ENCODE measurements around the gene OVOL3. TPM values are rescaled to one million over a fixed set of nuclear protein-coding genes. Genes with fewer than 3 reads are reported as not detected.

The OVOL3 gene
- total and polyA plus RNA-seq, 8 donors, result 0.27 to 0.34 TPM; not detected in 6

DNA sequence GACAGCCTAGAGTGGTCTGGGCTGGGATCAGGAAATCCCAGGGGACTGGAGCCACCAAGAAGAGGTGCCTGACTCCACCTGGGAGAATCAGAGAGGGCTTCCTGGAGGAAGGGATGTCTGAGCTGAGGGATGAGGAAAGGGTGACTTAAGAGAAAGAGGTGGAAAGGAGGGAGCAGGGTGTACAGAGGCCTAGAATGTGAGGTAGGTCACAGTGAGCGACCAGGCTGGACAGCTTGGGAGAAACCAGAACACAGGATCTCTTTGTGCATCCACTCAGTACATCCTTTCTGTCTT, 5.3 kb downstream of the OVOL3 start:
- H3K9me3 ChIP-seq, result no peaks in the 10 kb centered on the region
- intact Hi-C loops (cut with DNase I), result no loop called here
- no peak for TF ChIP-seq CTCF (IDR thresholded peaks at IDR 0.05)
- peaks cover 0 to 57% of the 10 kb centered on the region in 2 donors for H3K36me3 ChIP-seq
- H3K4me1 ChIP-seq, result peaks cover 12 to 35% of the 10 kb centered on the region in 2 donors
- DNase-seq, result no peak
- no peak for ATAC-seq
- peak overlapping the region; percentile 77 to 78 for H3K4me3 ChIP-seq
- no peaks in the 10 kb centered on the region for H3K27me3 ChIP-seq
- peak overlapping the region in 1 of 2 donors; percentile 94 for H3K27ac ChIP-seq

- intact Hi-C loops (cut with DNase I), result no loop called here
- ATAC-seq (no peak), DNase-seq (no peak)
- H3K36me3 ChIP-seq, result peaks cover 0 to 75% of the 10 kb centered on the region in 2 donors
- no peaks in the 10 kb centered on the region for H3K27me3 ChIP-seq
- no peaks in the 10 kb centered on the region for H3K9me3 ChIP-seq
- no peak overlapping the region for H3K27ac ChIP-seq
- H3K4me3 ChIP-seq, result no peak overlapping the region
- H3K4me1 ChIP-seq, result peaks cover 9 to 18% of the 10 kb centered on the region in 2 donors
- TF ChIP-seq CTCF (IDR thresholded peaks at IDR 0.05), result no peak
These were observed 9.4 kb downstream of the OVOL3 start for GRCh38 chr19:36120092-36120983.

- H3K4me3 ChIP-seq, result no peak overlapping the region
These were observed 10.0 kb downstream of the OVOL3 start for GRCh38 chr19:36120984-36121358.

GRCh38 chr19:36121486-36122124, 10.7 kb downstream of the OVOL3 start:
- intact Hi-C loops (cut with DNase I), result no loop called here
- H3K27ac ChIP-seq, result no peak overlapping the region
- H3K27me3 ChIP-seq, result no peaks in the 10 kb centered on the region
- no peak for ATAC-seq
- no peaks in the 10 kb centered on the region for H3K9me3 ChIP-seq
- H3K4me3 ChIP-seq, result no peak overlapping the region
- H3K36me3 ChIP-seq, result peaks cover 0 to 85% of the 10 kb centered on the region in 2 donors
- no peak for DNase-seq
- peaks cover 1 to 10% of the 10 kb centered on the region in 2 donors for H3K4me1 ChIP-seq
- no peak for TF ChIP-seq CTCF (IDR thresholded peaks at IDR 0.05)

More at GRCh38 chr19:36120984-36121358, 10.0 kb downstream of the OVOL3 start:
- ATAC-seq, result no peak
- H3K27ac ChIP-seq, result no peak overlapping the region
- no peak for TF ChIP-seq CTCF (IDR thresholded peaks at IDR 0.05)
- no peaks in the 10 kb centered on the region for H3K27me3 ChIP-seq
- H3K4me1 ChIP-seq, result peaks cover 8 to 16% of the 10 kb centered on the region in 2 donors
- no peaks in the 10 kb centered on the region for H3K9me3 ChIP-seq
- no peak for DNase-seq
- intact Hi-C loops (cut with DNase I), result no loop called here
- peaks cover 0 to 82% of the 10 kb centered on the region in 2 donors for H3K36me3 ChIP-seq

GRCh38 chr19:36125557-36125956, 14.6 kb downstream of the OVOL3 start:
- Histone ChIP-seq H3K4me3 (no peak overlapping the region), H3K4me1 (peaks cover 3 to 34% of the 10 kb centered on the region in 2 donors), H3K9me3 (no peaks in the 10 kb centered on the region), H3K27me3 (no peaks in the 10 kb centered on the region), H3K36me3 (peaks cover 0 to 54% of the 10 kb centered on the region in 2 donors), H3K27ac (no peak overlapping the region)
- ATAC-seq, result no peak
- TF ChIP-seq CTCF (IDR thresholded peaks at IDR 0.05), result no peak
- DNase-seq, result no peak
- intact Hi-C loops (cut with DNase I), result loop anchor here in 1 of 2 donors (2.0 kb wide), 1 partner anchor 45 kb away; no protein-coding TSS in a partner anchor

Measured in left lung (tissue), 10 donors.